GM18508 (cell line): Measurements from ENCODE around the gene TSPYL6.

ENCODE experiments used
- ATAC-seq: cut with Tn5 transposase; IDR thresholded peaks from one replicate; pipeline ENCODE4 v1.9.1; 2021; ENCODE audit warnings: moderate number of reproducible peaks; ENCODE audit not compliant: insufficient read depth, unreplicated experiment

The TSPYL6 gene

GRCh38 chr2:54259413-54260240 is 3.6 kb upstream of the TSPYL6 start:
- ATAC-seq: no peak

DNA sequence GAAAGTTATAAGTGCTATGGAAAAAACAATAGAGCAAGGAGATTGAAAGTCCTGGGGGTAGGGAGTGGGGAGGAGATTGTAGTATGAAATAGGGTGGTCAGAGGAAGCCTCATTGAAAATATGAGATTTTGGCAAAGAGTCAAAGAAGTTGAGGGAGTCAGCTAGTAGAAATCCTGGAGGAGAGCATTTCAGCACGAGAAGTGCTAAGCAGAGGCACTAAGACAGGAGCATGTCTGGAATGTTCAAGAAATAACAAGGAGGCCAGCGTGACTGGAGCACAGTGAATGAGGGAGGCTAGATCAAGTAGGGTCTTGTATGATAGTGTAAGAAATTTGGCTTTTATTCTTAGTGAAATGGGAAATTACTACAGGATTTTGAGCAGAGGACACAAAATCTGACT is 2.1 kb upstream of the TSPYL6 start:
- ATAC-seq: no peak

DNA sequence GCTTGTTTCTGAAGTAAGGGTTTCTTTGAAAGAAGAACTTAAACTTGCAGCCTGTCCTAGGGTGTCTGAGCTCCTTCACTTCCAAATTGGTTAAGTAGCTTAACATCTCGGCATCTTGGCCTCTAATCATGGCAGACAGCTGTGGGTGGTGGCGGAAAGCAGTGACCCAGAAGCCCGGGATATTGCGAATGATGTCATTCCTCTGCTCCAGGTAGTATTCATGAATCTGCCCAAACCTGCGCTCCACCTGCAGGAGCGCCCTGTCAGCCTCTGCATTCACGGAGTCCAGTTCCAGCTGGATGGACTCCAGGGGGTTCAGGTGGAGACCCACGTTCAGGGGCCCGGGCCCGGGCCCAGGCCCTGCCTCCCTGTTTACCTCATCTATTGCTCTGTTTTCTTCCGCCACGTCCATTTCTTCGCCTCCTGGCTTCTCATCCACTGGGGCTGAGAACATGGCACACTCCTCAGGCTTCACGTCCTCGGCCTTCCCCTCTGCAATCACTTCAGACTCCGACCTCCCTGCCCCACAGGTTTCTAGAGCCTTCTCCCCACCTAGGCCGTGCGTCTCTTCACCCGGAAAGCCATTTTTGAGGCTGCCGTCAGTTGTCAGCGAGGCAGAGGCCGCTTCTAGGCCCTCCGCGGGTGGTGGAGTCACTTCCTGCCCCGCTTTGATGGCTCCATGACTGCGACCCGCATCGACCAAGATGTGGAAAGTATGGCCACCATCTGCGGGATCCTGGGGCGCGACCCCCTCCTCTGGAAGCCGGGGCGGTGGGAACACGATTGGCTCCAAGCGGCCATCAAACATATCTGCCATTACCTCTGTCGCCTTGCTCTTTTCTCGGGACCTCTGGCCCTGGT is 569 bp downstream of the TSPYL6 start:
- ATAC-seq: no peak

DNA sequence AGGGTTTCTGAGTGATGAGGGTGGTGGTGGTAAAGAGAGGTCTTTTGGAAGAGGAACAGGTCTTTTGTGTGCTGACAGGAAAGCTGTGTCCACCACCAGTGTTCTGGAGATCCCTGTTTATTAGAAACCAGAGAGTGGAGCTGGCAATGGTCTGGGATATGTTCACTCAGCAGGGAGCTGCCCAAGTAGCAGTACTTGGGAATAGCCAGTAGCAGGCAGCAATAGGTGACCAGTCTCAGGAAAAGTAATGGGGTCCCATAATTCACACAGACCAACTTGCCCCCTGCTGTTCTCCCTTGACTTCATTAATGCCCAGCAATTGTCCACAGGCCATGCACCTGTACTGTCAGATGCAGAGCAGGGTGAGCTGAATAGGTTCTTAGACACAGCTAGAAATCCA is 1.8 kb downstream of the TSPYL6 start:
- ATAC-seq: no peak

DNA sequence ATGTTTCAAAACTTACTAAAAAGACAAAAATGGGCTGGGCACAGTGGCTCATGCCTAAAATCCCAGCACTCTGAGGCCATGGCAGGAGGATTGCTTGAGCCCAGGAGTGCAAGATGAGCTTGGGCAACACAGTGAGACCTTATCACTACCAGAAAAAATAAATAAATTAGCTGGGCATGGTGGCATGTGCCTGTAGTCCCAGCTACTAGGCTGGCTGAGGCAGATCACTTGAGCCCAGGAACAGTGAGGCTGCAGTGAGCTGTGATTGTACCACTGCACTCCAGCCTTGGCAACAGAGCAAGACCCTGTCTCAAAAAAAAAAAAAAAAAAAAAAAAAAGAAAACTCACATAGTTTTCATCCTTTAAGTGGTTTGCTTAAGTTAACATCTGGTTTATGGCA is 6.4 kb downstream of the TSPYL6 start:
- ATAC-seq: no peak

GRCh38 chr2:54247115-54247514 is 8.9 kb downstream of the TSPYL6 start:
- ATAC-seq: no peak

- no peak for ATAC-seq
Observed at GRCh38 chr2:54240515-54241469, 15.2 kb downstream of the TSPYL6 start.

DNA sequence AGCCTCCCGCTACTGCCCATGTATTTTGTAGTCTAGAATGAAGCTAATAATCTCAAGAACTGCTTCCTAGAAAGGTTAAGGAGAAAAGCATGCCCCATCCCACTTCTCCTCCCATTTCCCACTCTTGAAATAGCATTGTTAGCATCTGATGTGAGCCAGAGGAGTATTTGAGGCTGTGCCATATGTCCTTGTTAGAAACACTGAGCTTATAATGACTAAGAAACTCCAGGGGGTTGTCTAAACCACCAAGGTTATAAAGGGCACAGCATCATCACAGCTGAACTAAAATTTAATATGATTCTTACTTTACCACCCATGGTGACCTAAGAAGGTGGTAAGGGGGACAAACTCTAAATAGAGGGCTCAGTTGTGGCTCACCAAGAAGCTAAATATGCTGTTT is 16.6 kb downstream of the TSPYL6 start:
- ATAC-seq: no peak

GRCh38 chr2:54237428-54237827 is 18.6 kb downstream of the TSPYL6 start:
- ATAC-seq: no peak

DNA sequence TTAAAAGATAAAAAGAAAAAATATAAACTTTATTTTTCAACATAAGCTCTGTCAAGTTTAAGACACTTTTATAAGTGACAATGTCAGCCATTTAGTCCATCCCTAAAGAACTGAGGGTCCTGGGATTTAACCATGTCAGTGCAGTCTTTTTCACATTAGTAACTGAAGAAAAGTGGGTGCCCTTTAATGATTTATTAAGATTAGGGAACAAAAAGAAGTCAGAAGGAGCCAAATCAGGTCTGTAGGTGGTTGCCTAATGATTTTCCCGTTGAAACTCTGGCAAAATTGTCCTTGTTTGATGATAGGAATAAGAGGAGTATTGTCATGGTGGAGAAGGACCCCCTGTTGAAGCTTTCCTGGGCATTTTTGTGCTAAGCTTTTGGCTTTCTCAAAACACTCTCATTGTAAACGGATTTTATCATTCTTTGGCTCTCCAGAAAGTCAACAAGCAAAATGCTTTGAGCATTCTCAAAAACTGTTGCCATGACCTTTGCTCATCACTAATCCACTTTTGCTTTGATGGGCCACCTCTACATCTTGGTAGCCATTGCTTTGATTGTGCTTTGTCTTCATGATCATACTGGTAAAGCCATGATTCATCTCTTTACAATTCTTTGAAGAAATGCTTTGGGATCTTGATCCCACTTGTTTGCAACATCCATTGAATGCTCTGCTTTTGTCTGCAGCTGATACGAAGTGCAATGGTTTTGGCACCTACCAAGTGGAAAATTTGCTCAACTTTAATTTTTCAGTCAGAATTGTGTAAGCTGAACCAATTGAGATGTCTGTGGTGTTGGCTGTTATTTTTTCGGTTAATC is 22.0 kb downstream of the TSPYL6 start:
- no peak for ATAC-seq

DNA sequence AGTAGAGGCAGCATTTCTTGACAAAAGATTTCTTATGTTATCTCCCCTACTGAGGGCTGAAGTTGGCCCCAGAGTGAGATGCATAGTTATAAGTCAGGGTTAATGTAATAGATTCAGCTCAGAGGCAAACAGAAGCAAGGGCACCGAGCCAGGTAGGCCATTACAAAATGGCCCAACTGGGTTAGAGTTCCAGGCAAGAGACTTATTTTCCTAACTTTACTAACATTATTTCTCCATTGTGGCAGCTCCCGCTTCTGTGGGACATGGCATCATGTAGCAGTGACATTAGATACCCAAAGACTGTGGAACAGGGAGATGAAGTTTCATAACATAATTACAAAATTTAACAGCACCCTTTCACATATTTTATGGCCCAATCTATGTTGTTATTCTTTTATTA is 27.1 kb downstream of the TSPYL6 start:
- ATAC-seq: no peak

DNA sequence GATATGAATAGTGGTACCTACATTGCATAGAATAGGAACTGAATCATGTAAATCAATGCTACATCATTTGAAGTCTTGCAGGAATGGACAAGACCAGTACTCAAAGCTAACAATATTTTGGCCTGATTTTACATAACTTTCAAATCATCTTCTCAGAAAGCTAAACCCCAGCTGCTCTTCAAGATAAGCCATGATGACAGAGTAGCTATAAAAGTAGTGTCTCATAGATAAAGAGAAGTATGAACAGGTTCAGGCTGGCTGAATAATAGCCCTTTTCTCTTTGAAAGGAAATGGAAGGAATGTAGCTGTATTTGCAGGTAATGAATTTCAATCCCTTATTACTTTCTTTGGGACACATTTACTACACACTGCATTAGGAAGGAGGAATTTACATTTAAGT is 28.2 kb downstream of the TSPYL6 start:
- ATAC-seq: no peak

DNA sequence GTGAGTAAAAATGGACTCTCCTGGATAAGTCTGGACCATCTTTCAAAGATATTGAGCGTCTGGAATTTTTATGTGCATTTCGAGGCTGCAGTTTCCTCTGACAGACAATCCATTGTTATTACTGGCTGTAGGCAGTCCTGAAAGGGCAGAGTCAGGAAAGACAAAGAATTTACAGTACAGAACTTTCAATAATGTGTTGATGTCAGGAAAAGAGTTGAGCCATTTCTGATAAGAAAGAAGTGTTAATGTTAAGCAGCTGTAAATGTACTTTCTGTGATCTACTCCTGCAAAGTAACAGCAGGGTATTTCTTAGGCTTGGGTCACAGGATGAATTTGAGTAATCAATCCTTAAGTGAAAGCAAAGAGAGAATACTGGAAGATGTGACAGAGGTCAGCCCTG is 29.8 kb downstream of the TSPYL6 start:
- no peak for ATAC-seq

DNA sequence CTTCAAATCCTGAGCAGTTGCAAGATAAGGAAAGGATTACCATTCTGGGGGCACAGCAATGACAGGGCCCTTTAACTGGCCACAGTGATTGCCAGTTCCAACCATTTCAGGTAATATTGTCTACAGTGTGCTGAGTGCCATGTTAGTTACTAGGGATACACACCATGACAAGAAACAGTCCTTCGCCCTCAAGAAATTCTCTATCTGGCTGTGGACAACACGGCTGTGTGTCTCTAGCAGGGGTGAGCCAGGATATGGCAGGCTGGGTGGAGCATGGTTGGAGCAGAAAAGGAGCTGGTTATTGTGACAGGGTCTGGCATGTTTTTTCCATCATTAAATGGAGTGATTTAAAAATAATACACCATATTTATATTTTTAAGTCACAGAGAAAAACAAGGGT is 31.0 kb downstream of the TSPYL6 start:
- no peak for ATAC-seq

GRCh38 chr2:54213082-54213481 is 42.9 kb downstream of the TSPYL6 start:
- no peak for ATAC-seq

- ATAC-seq: no peak
Observed at GRCh38 chr2:54212456-54212855, 43.6 kb downstream of the TSPYL6 start.

GRCh38 chr2:54209379-54209778 is 46.6 kb downstream of the TSPYL6 start:
- ATAC-seq: no peak

- no peak for ATAC-seq
Observed at GRCh38 chr2:54208364-54209240, 47.4 kb downstream of the TSPYL6 start.
